Measurements from ENCODE around the gene AXL.

DNA sequence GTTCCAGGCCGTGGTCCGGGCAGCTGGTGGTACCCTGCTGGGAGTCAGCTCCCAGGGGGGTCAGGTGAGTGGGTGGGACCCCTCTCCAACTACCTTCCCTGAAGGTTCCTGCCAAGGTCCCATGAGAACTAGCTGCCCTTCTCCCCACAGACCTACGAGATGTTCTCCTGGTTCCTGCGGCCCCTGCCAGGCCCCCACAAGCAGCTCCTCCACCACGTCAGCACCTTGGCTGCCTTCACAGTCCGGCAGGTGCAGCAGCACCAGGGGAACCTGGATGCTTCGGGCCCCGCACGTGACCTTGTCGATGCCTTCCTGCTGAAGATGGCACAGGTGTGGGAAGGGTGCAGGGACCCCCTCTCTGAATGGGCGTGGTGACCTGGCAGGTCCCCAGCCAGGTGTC lies 20.5 kb upstream of the AXL start:
- TF ChIP-seq CTCF (IDR thresholded peaks at IDR 0.05 in 8 of 11, conservative IDR thresholded peaks at IDR 0.05 in 3 of 11): no peak
- TF ChIP-seq POLR2A (IDR thresholded peaks at IDR 0.05): no peak
